HepG2 (cell line): ENCODE data around the gene PFKL. TPM values are rescaled to one million over a fixed set of nuclear protein-coding genes. Genes with fewer than 3 reads are reported as not detected.

ENCODE experiments used
- ATAC-seq: fragments of 200-7000 bp; cut with Tn5 transposase; 3 replicates; pipeline ENCODE4 v1.9.1; 2020; ENCODE audit warnings: mild to moderate bottlenecking, moderate library complexity
- BruUV-seq: library from RNA; stranded (reverse); fragments of 400-500 nt; replicated peaks from 2 replicates; lab custom pipeline; 2021; lab: Mats Ljungman, UMichigan
- CTCF ChIA-PET: fragments of 300-600 bp; formaldehyde crosslinking; extraction: SDS; loops from one replicate; lab custom pipeline; 2021; ENCODE audit warnings: low total read pairs, inconsistent platforms, low intra/inter-chr PET ratio; lab: Yijun Ruan, JAX
- POLR2A ChIA-PET: fragments of 350-600 bp; sonication (Branson Sonifier 250); formaldehyde crosslinking; loops from one replicate; lab custom pipeline; 2020; ENCODE audit warnings: antibody characterized with exemption, inconsistent platforms; lab: Yijun Ruan, JAX
- DNase-seq: peaks from one replicate; pipeline ENCODE4 v3.0.0-alpha.2; 2015; ENCODE audit warnings: low spot score
- FAIRE-seq: peaks from 3 replicates; lab custom pipeline; 2011; peaks lifted over from hg19 to GRCh38; lab: Jason Lieb, UNC
- H2AFZ ChIP-seq: one replicate; pipeline ENCODE4 v1.6.1; 2011; ENCODE audit warnings: low read length, inconsistent platforms
- H3K27ac ChIP-seq: fragments of 300-600 bp; 3 replicates; pipeline ENCODE4 v1.8.0; 2011; ENCODE audit warnings: mixed run types, mild to moderate bottlenecking, mixed read lengths, low read length, inconsistent platforms; ENCODE audit not compliant: insufficient read depth; ENCODE audit errors: extremely low read length
- H3K27me3 ChIP-seq, 2 experiments: fragments of 200-600 bp in 1 of 2; 2 replicates in 1 of 2; 3 replicates in 1 of 2; pipeline versions ENCODE4 v1.6.0 to v1.8.0; 2011; ENCODE audit warnings: low read length in 2 of 2, mild to moderate bottlenecking in 2 of 2, moderate library complexity in 2 of 2, inconsistent platforms in 1 of 2; ENCODE audit not compliant: insufficient read depth in 2 of 2, control insufficient read depth in 1 of 2
- H3K36me3 ChIP-seq, 2 experiments: fragments of 200-600 bp in 1 of 2; replicated peaks in 1 of 2; 2 replicates in 1 of 2; 3 replicates in 1 of 2; pipeline versions ENCODE4 v1.5.1 to v1.8.0; 2011; ENCODE audit warnings: low read length in 2 of 2, inconsistent platforms in 1 of 2; ENCODE audit not compliant: insufficient read depth in 2 of 2, control insufficient read depth in 1 of 2
- H3K4me1 ChIP-seq: 2 replicates; pipeline ENCODE4 v1.5.1; 2012; ENCODE audit warnings: low read length, inconsistent platforms; ENCODE audit not compliant: insufficient read depth
- H3K4me2 ChIP-seq: 2 replicates; pipeline ENCODE4 v1.6.0; 2011; ENCODE audit warnings: low read depth, low read length, inconsistent platforms
- H3K4me3 ChIP-seq, 3 experiments: fragments of 200-600 bp in 1 of 3; sonication (generic), shearing (Covaris generic) in 1 of 3; replicated peaks in 1 of 3; 2 replicates each; pipeline ENCODE4 v1.5.1; 2011 to 2016; ENCODE audit warnings: low read length in 3 of 3, inconsistent platforms in 2 of 3, low read depth in 2 of 3, mild to moderate bottlenecking in 2 of 3, control low read depth in 1 of 3, mixed read lengths in 1 of 3; ENCODE audit not compliant: insufficient read depth in 1 of 3
- H3K79me2 ChIP-seq: one replicate; pipeline ENCODE4 v1.6.1; 2011; ENCODE audit warnings: low read length, inconsistent platforms; ENCODE audit not compliant: insufficient read depth
- H3K9ac ChIP-seq: 2 replicates; pipeline ENCODE4 v1.6.0; 2011; ENCODE audit warnings: mild to moderate bottlenecking, low read depth, low read length, inconsistent platforms; ENCODE audit not compliant: insufficient read depth
- H3K9me3 ChIP-seq: 2 replicates; pipeline ENCODE4 v1.5.1; 2012; ENCODE audit warnings: mild to moderate bottlenecking, low read length
- H4K20me1 ChIP-seq: 2 replicates; pipeline ENCODE4 v1.6.0; 2011; ENCODE audit warnings: inconsistent platforms, mild to moderate bottlenecking, low read length, moderate library complexity; ENCODE audit not compliant: insufficient read depth
- ELK4 ChIP-seq: sonication (generic); formaldehyde crosslinking; IDR thresholded peaks from 2 replicates; pipeline ENCODE4 v1.9.0; 2021; ENCODE audit warnings: missing genetic modification reagents, borderline replicate concordance
- NFYC ChIP-seq: IDR thresholded peaks from 2 replicates; pipeline ENCODE4 v1.6.1; 2016; ENCODE audit warnings: missing genetic modification reagents, missing compliant biosample characterization
- NR2C2 ChIP-seq: sonication (generic); formaldehyde crosslinking; IDR thresholded peaks from 2 replicates; pipeline ENCODE4 v1.4.0; 2020; ENCODE audit warnings: missing genetic modification reagents, mild to moderate bottlenecking, moderate library complexity, borderline replicate concordance
- PCBP1 ChIP-seq: fragments of 200-400 bp; formaldehyde crosslinking; IDR thresholded peaks from 2 replicates; pipeline ENCODE4 v1.6.1; 2017; ENCODE audit warnings: mild to moderate bottlenecking, low read depth, low read length, borderline replicate concordance
- SETDB1 ChIP-seq: sonication (generic); formaldehyde crosslinking; IDR thresholded peaks from 2 replicates; pipeline ENCODE4 v1.5.1; 2020; ENCODE audit warnings: missing genetic modification reagents, mild to moderate bottlenecking, borderline replicate concordance
- ZNF646 ChIP-seq: sonication (generic); formaldehyde crosslinking; IDR thresholded peaks from 2 replicates; pipeline ENCODE4 v1.9.0; 2021; ENCODE audit warnings: mild to moderate bottlenecking, missing genetic modification reagents
- WGBS: methylation state at CpG from one replicate; pipeline ENCODE4 v1.1.6; 2017; ENCODE audit warnings: low lambda C conversion rate; 5-methylcytosine and 5-hydroxymethylcytosine counted together
- in situ Hi-C: cut with HindIII; loops from 2 replicates; pipeline ENCODE4 v1.10.0; 2017; ENCODE audit warnings: low pct_unique_long_range_greater_than_20kb; ENCODE audit not compliant: extremely low pct_ligation_motif_present
- intact Hi-C: fragments of 100-400 bp; cut with micrococcal nuclease; formaldehyde crosslinking; loops from one replicate; pipeline ENCODE4 v1.10.0; 2022; ENCODE audit not compliant: unreplicated experiment
- polyA plus RNA-seq, 8 experiments: library from polyadenylated mRNA; depleted of rRNA in 3 of 8; stranded (reverse) in 7 of 8; unstranded in 1 of 8; fragments of >200 nt; fragmentation: Illumina TruSeq in 4 of 8; extraction: Trizol in 4 of 8; gene quantifications; 2 replicates each; pipeline versions ENCODE4 v1.2.1 to v1.2.3, GENCODE V29; 2011 to 2016; ENCODE audit warnings: low read depth in 4 of 8, missing spikeins in 1 of 8, mixed read lengths in 1 of 8; ENCODE audit not compliant: insufficient read depth in 1 of 8
- total RNA-seq, 5 experiments: library from RNA; depleted of rRNA; stranded (reverse); fragments of >200 nt; fragmentation: Illumina TruSeq; extraction: Trizol; gene quantifications; 2 replicates each; pipeline ENCODE4 v1.2.3, GENCODE V29; 2016; ENCODE audit warnings: low read depth in 1 of 5

Gene PFKL
- total and polyA plus RNA-seq, 2 of the 13 experiments (the other 11 are each of a cell fraction or from before 2014, with no cell fraction given), result 92.8 to 106 TPM

GRCh38 chr21:44291936-44292811, 7.7 kb upstream of the PFKL start (continued):
- no peak for TF ChIP-seq NFYC (CRISPR knock-in tag)
- TF ChIP-seq SETDB1 (CRISPR knock-in tag), result no peak

- no peak overlapping the region for H3K4me3 ChIP-seq
- in situ Hi-C loops, result no loop called here
- H3K9me3 ChIP-seq, result no peaks in the 10 kb centered on the region
- no peak overlapping the region for H3K4me2 ChIP-seq
- no peak overlapping the region for H2AFZ ChIP-seq
- H3K4me1 ChIP-seq, result peaks cover 28% of the 10 kb centered on the region
- ChIA-PET POLR2A (no interaction called here), CTCF (no interaction called here)
- peaks cover 15 to 67% of the 10 kb centered on the region in 2 experiments for H3K27me3 ChIP-seq
- H3K9ac ChIP-seq, result no peak overlapping the region
- DNase-seq (no peak), ATAC-seq (no peak), FAIRE-seq (no peak)
- H4K20me1 ChIP-seq, result no peaks in the 10 kb centered on the region
- no peaks in the 10 kb centered on the region for H3K79me2 ChIP-seq
- WGBS, result no CpG with 5 or more reads among the region's 15 CpGs
- H3K27ac ChIP-seq, result no peak overlapping the region
- intact Hi-C loops, result no loop called here
- no TSS peak for BruUV-seq
- TF ChIP-seq ELK4 (CRISPR knock-in tag), result no peak
- no peak for TF ChIP-seq NR2C2
- TF ChIP-seq ZNF646 (CRISPR knock-in tag), result no peak
- TF ChIP-seq PCBP1, result no peak
- no peaks in the 10 kb centered on the region for H3K36me3 ChIP-seq
These were observed 7.0 kb upstream of the PFKL start for GRCh38 chr21:44292812-44293195.
